Mammary epithelial cell (primary cell): ENCODE results near the gene BHLHE23.

Source experiments
- EZH2 ChIP-seq: IDR thresholded peaks from 2 replicates; pipeline ENCODE4 v1.6.1; 2012; ENCODE audit warnings: low read length, inconsistent platforms, borderline replicate concordance
- TF ChIP-seq, protein P1 (sequence below), 2 donors: IDR thresholded peaks in 1 of 2; conservative IDR thresholded peaks in 1 of 2; 2 replicates each; pipeline ENCODE4 v1.5.1; 2011 to 2012; ENCODE audit warnings: inconsistent platforms in 2 of 2, low read length in 2 of 2, mild to moderate bottlenecking in 2 of 2, control low read depth in 1 of 2, low read depth in 1 of 2; ENCODE audit not compliant: insufficient read depth in 1 of 2; ENCODE audit errors: extremely low read depth in 1 of 2

DNA sequence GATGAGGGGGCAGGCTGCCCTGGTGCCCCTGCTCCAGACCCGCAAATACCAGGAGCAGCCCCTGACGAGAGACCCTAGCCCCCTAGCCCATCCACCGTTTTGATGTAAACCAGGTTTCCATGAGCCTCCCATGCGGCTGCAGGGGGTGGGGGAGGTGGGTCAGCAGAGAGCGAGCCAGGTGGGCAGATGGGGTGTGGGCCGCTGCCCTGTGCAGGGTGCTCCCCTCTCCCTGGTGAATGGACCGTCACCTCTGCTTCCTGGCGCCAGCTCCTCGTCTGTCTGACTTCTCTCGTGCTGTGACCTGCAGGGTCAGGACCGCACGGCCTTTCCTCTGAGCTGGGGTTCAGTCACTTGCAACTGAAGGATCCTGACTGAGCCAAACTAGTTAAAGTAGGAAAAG lies 15.7 kb upstream of the BHLHE23 start:
- TF ChIP-seq, protein P1, sequence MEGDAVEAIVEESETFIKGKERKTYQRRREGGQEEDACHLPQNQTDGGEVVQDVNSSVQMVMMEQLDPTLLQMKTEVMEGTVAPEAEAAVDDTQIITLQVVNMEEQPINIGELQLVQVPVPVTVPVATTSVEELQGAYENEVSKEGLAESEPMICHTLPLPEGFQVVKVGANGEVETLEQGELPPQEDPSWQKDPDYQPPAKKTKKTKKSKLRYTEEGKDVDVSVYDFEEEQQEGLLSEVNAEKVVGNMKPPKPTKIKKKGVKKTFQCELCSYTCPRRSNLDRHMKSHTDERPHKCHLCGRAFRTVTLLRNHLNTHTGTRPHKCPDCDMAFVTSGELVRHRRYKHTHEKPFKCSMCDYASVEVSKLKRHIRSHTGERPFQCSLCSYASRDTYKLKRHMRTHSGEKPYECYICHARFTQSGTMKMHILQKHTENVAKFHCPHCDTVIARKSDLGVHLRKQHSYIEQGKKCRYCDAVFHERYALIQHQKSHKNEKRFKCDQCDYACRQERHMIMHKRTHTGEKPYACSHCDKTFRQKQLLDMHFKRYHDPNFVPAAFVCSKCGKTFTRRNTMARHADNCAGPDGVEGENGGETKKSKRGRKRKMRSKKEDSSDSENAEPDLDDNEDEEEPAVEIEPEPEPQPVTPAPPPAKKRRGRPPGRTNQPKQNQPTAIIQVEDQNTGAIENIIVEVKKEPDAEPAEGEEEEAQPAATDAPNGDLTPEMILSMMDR (conservative IDR thresholded peaks at IDR 0.05 in 1 of 2, IDR thresholded peaks at IDR 0.05 in 1 of 2; ENCODE audit: extremely low read depth in 1 of 2, insufficient read depth in 1 of 2, low read depth in 1 of 2, low read length in 2 of 2): no peak
- no peak for TF ChIP-seq EZH2
